Cardiac septum (tissue), 1 donor: ENCODE data around the gene KCNJ11. TPM values are rescaled to one million over a fixed set of nuclear protein-coding genes. Genes with fewer than 3 reads are reported as not detected.
A peak's percentile ranks its signal among the peaks of the same experiment; 100 is the strongest.

ENCODE experiments used
- DNase-seq: peaks from one replicate; pipeline ENCODE4 v3.0.0-alpha.2; 2020; ENCODE audit warnings: low spot score
- intact Hi-C: fragments of 100-400 bp; cut with DNase I; formaldehyde crosslinking; loops from one replicate; pipeline ENCODE4 v1.14.0; 2022
- total RNA-seq: library from RNA; stranded (reverse); fragmentation: NEBNext Ultra II Directional; extraction: Animal tissue kit (Norgen Biotek cat#: 25700); gene quantifications from one replicate; pipeline ENCODE4 v1.2.1, GENCODE V29; 2021
- donor health status: DM: no; HTN: no; CAD: no.

The KCNJ11 gene
- total RNA-seq, 1 donor from 2014 or later: 9.8 TPM

DNA sequence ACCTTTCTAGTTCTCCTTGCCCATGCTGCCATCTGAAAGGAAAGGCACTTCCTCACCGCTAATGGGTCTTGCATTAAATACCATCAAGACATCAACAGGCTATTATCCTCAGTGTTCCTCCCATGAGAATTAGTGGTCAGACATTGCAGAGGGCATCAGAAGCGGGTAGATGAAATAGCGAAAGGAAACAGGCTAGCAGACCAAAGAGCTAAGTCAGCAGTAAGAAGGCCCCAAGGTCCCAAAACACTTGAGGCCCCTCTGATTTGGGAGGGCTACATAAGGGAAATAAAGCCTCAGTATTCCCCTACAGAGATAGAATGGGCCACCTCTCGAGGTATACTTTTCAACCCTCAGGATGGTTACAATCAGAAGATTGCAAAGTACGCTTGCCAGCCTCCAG is 12.9 kb downstream of the KCNJ11 start:
- intact Hi-C loops: no loop called here

DNA sequence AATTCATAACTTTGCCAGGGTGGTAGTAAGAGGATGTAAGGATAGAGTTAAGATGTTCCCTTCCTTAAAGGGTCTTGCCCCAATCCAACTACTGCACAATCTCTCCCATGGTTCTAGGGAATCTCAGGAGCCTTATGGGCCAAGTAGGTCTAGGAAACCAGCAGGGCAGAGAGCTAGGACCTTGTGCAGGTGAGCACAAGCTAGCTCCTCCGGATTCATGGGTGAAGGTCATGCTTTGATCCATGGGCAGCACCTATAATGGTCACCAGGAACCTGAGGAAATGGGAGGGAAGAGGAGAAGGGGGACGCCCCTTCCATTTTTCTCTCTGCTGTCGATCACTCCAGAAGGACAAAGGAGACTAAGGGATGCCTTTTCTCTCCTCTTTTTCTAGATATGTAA is 16.8 kb downstream of the KCNJ11 start:
- intact Hi-C loops: no loop called here
- no peak for DNase-seq

More for the DNA sequence above, 12.9 kb downstream of the KCNJ11 start:
- no peak for DNase-seq

DNA sequence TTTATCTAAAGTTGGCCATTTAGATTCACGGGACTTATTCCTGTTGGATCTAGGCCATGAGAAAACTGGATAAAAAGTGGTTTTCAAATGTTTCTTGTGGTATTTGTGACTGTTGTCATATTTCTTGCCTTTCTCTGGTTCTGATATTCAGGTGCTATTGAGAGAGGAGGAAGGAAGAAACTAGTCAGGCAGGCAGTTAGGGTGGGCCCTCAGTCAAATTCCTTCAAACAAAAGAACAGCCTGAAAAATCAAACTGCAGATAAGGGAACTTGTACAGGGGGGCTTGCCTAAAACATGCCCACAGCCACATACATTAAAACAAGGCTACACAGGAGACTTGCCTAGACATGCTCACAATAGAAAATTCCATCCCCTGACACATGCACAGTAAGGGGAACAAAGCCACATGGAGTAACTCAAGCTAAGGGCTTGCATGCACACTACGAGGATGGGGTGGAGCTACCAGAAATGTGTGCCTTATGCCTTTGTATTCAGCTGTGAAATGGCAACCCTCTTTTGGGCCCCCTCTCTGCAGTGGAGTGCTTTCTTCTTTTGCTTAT is 18.7 kb downstream of the KCNJ11 start:
- intact Hi-C loops: no loop called here
- no peak for DNase-seq

GRCh38 chr11:17369094-17369493 is 19.4 kb downstream of the KCNJ11 start:
- intact Hi-C loops: no loop called here
- DNase-seq: no peak

DNA sequence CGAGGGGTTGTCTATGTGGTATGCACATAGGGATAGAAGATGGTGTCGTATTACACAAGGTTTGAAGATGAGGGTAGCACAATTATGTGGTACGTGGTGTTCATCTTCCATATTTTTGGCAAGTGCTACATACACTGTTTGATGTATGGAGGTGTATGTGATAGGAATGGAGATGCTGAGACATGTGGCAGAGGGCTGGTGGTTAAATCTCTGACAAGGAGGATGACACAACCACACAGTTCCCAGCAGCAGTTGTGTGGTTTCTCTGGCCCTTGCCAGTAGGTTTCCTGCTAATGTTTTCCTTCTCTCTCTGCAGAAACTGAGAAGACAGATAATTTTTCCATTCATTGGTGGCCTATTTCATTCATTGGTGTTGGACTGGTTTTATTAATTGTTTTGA is 19.9 kb downstream of the KCNJ11 start:
- no peak for DNase-seq

GRCh38 chr11:17366495-17366894 is 22.0 kb downstream of the KCNJ11 start:
- no peak for DNase-seq
- intact Hi-C loops: no loop called here

More for the DNA sequence above, 19.9 kb downstream of the KCNJ11 start:
- intact Hi-C loops: no loop called here

- DNase-seq: no peak
- intact Hi-C loops: loop anchor here (5.0 kb wide), 2 partner anchors 77 to 122 kb away; partner anchors contain the start of gene NUCB2
These were observed 33.9 kb downstream of the KCNJ11 start for GRCh38 chr11:17354601-17354991.

DNA sequence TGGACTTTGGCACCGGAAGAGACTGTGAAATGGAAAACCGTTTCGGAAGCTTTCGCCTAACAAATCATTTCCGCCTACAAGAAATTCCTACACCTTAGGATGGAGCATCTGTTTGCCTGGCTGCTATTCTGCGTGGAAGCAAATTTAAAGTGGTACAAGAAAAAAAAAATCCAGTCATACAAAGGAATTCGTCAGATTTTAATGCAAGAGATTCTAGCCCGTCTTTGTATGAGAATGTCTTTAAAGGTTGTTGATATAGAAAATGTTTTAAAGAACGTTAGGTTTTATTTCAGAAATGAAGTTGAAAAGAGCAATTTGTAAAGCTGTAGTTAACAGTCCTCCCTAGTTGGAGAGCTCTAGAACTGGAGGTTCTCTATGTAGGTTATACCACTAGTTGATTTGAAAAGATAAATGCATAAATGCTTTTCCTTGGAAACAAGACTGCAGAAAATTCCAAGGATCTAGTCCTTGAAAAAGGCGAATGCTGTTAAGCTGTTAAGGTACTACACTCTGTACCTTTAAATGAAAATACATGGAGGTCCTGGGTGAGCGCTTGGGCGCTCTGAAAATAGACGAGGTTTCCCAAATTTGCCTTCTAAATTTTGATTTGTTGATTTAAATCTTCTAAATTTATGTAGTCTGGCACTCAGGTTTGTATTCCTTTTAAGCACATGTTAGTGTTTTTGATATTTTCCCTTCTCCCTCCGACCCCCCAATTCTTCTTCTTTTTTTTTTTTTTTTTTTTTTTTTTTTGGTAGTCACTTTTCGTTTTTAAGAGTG is 34.4 kb downstream of the KCNJ11 start:
- intact Hi-C loops: loop anchor here (5.0 kb wide), 2 partner anchors 77 to 122 kb away; partner anchors contain the start of gene NUCB2
- DNase-seq: no peak

GRCh38 chr11:17352950-17353820 is 35.3 kb downstream of the KCNJ11 start:
- intact Hi-C loops: loop anchor here (5.0 kb wide), 2 partner anchors 76 to 121 kb away; partner anchors contain the start of gene NUCB2
- DNase-seq: peak; percentile 89

DNA sequence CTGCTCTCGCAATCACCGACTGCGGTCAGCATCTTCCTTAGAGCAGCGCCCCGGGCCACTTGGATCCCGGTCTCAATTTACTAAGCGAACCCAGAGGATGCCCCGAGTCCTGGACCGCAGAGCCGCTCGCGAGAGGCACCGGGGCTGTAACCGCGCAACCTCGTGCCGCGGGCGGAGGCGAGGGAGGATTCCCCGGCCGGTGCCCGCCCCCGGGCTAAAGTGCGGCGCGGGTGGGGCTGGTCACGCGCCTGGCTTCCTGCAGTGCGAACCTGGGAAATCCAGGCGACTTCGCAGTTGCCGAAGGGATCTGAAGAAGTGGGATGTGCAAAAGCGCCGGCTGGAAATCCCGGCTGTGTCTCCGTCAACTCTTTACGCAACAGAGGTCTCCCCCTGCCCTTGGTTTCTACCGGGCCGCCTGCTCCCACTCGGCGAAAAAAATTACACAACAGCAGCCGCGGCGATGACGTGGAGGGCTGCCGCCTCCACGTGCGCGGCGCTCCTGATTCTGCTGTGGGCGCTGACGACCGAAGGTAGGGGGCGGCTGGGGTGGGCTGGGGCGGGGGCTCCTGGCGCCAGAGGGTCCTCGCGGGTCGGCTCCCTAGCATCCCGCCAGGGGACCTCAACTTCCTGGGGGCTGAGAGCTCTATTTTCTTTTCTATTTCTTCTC is 36.8 kb downstream of the KCNJ11 start, which contains the start of gene NCR3LG1:
TSS of gene NCR3LG1 (plus strand) at position 291 of the 667 bp plus-strand sequence. CDS start at position 461, 170 bp downstream.
- intact Hi-C loops: loop anchor here (5.0 kb wide), 2 partner anchors 74 to 119 kb away; partner anchors contain the start of gene NUCB2
- peak; percentile 83 for DNase-seq

GRCh38 chr11:17351172-17351509 is 37.3 kb downstream of the KCNJ11 start:
- no peak for DNase-seq
- intact Hi-C loops: loop anchor here (5.0 kb wide), 2 partner anchors 74 to 119 kb away; partner anchors contain the start of gene NUCB2

GRCh38 chr11:17350455-17351171 is 37.8 kb downstream of the KCNJ11 start:
- no peak for DNase-seq
- intact Hi-C loops: loop anchor here (5.0 kb wide), 2 partner anchors 73 to 118 kb away; partner anchors contain the start of gene NUCB2

GRCh38 chr11:17347676-17348075 is 40.8 kb downstream of the KCNJ11 start:
- intact Hi-C loops: no loop called here
- no peak for DNase-seq

DNA sequence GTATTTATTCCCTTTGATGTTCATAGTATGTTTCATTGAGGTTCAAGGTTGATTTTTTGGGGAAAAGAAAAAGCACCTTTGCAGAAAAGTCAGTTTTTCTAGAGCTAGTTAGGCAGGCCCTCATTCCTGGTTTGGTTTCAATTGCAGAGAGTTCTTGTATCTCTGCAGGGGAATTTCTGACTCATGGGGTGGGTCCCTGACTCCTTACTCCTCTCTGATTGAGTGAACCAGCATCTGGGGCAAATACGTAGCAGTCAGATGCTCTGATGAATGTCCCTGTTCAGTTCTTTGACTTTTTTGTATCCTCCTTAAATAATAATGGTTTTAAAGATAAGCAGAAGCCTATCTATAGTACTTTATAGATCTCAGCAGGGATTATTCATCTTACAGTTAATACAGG is 44.6 kb downstream of the KCNJ11 start:
- DNase-seq: no peak
- intact Hi-C loops: no loop called here

- DNase-seq: no peak
- intact Hi-C loops: no loop called here
These were observed 45.2 kb downstream of the KCNJ11 start for GRCh38 chr11:17343257-17343656.
